Stimulated activated CD8-positive, alpha-beta memory T cell treated with anti-CD3 and anti-CD28 coated beads, Interleukin-12 subunit alpha, Interleukin-12 subunit beta, amount 100 ng/mL, for 24 hours (primary cell): ENCODE results near the gene HSDL1.

Experiments used
- DNase-seq: peaks from one replicate; pipeline ENCODE4 v3.0.0-alpha.2; 2020; ENCODE audit errors: extremely low read depth

HSDL1 gene

GRCh38 chr16:84082110-84082509, 62.9 kb downstream of the HSDL1 start:
- DNase-seq, result no peak

GRCh38 chr16:84081446-84081989, 63.5 kb downstream of the HSDL1 start:
- DNase-seq, result no peak

GRCh38 chr16:84080813-84081212, 64.2 kb downstream of the HSDL1 start:
- no peak for DNase-seq

GRCh38 chr16:84080378-84080777, 64.6 kb downstream of the HSDL1 start:
- DNase-seq, result no peak

- no peak for DNase-seq
Observed at GRCh38 chr16:84079664-84080063, 65.3 kb downstream of the HSDL1 start.

GRCh38 chr16:84075376-84075775, 69.6 kb downstream of the HSDL1 start:
- DNase-seq, result no peak

- no peak for DNase-seq
Observed at GRCh38 chr16:84074721-84075120, 70.3 kb downstream of the HSDL1 start.
